Breast epithelium (tissue), 4 donors: ENCODE measurements around the gene ITGA8. TPM values are rescaled to one million over a fixed set of nuclear protein-coding genes. Genes with fewer than 3 reads are reported as not detected.

Experiments used
- DNase-seq, 2 donors: peaks; one replicate each; pipeline ENCODE4 v3.0.0-alpha.2; 2019; ENCODE audit warnings: low spot score in 2 of 2
- H3K27ac ChIP-seq, 2 donors: fragments of 200-600 bp; sonication (generic) in 1 of 2; one replicate each; pipeline ENCODE4 v1.5.1; 2016 to 2019; ENCODE audit warnings: mild to moderate bottlenecking in 1 of 2
- H3K27me3 ChIP-seq, 2 donors: fragments of 200-600 bp; sonication (generic) in 1 of 2; one replicate each; pipeline versions ENCODE4 v1.5.1 to v1.6.0; 2017 to 2019; ENCODE audit warnings: control low read depth in 1 of 2, mild to moderate bottlenecking in 1 of 2
- H3K36me3 ChIP-seq: fragments of 200-600 bp; one replicate; pipeline ENCODE4 v1.5.1; 2019
- H3K4me1 ChIP-seq, 2 donors: fragments of 200-600 bp; sonication (generic); one replicate each; pipeline ENCODE4 v1.5.1; 2016 to 2019; ENCODE audit warnings: control low read depth in 1 of 2
- H3K4me3 ChIP-seq, 3 donors: fragments of 200-600 bp; sonication (generic); 1 replicate in 2 of 3; 2 replicates in 1 of 3; pipeline ENCODE4 v1.5.1; 2016 to 2019; ENCODE audit warnings: mild to moderate bottlenecking in 3 of 3, moderate library complexity in 2 of 3
- H3K9me3 ChIP-seq, 2 donors: fragments of 200-600 bp; sonication (generic) in 1 of 2; one replicate each; pipeline ENCODE4 v1.5.1; 2016 to 2019; ENCODE audit warnings: control low read depth in 1 of 2
- POLR2A ChIP-seq: fragments of 450-650 bp; IDR thresholded peaks from one replicate; pipeline ENCODE4 v1.6.1; 2016; ENCODE audit warnings: antibody characterized with exemption, mild to moderate bottlenecking, moderate library complexity
- POLR2AphosphoS5 ChIP-seq, 3 donors: sonication (generic); formaldehyde crosslinking; IDR thresholded peaks; one replicate each; pipeline ENCODE4 v1.6.1; 2017; ENCODE audit warnings: antibody characterized with exemption in 3 of 3
- intact Hi-C: fragments of 100-400 bp; cut with DNase I; formaldehyde crosslinking; loops from one replicate; pipeline ENCODE4 v1.15.1; 2023; ENCODE audit warnings: low total_unique reads
- total RNA-seq, 3 donors: library from RNA; depleted of rRNA; stranded (reverse); fragments of >200 nt; gene quantifications; one replicate each; pipeline ENCODE4 v1.1.0, GENCODE V29; 2016
- TF ChIP-seq, protein P1 (sequence below), 3 donors: fragments of 450-650 bp; IDR thresholded peaks; one replicate each; pipeline ENCODE4 v1.5.1; 2016 to 2017; ENCODE audit warnings: antibody characterized with exemption in 3 of 3, mild to moderate bottlenecking in 3 of 3, moderate library complexity in 3 of 3

Gene ITGA8
- total RNA-seq, 3 donors from 2014 or later = 2.0 to 2.9 (median 2.6) TPM

DNA sequence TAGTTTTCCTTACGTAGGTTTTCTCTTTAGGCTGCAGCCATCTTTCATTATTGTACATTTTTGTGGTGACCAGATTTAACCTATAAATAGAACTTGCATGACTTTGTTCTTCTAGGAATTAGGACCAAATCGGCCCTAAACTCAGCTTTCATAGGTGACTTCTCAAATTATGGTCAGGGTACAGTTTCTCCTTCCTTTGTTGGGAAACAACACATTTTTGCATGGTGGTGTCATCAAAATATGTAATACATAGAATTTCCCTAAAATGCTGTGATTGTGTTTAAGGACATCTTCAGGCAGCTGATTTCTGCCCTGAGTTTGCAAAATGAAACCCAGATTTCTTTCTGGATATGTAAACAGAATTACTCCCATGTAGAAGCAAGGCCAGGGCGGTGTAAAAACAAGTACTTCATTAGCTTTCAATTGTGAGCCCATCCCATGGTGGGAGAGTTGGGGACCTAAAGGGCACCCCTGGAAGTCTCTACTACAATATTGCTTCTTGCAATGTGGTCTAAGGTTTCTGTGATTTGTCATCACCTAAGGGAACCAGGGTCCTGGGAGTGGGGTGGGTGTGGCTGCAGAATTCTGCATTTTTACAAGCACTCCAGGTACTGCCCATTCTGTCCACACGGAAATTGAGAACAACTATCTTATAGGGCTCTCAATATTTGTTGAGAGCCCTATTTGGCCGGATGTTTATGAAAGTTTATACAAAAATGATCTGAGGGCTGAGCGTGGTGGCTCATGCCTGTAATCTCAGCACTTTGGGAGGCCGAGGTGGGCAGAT, 227.7 kb downstream of the ITGA8 start:
- DNase-seq = no peak
- no peak overlapping the region for H3K27ac ChIP-seq
- no peak overlapping the region for H3K4me3 ChIP-seq
- H3K9me3 ChIP-seq = no peaks in the 10 kb centered on the region
- H3K27me3 ChIP-seq = no peaks in the 10 kb centered on the region
- no peaks in the 10 kb centered on the region for H3K4me1 ChIP-seq
- H3K36me3 ChIP-seq = no peaks in the 10 kb centered on the region
- TF ChIP-seq, protein P1, sequence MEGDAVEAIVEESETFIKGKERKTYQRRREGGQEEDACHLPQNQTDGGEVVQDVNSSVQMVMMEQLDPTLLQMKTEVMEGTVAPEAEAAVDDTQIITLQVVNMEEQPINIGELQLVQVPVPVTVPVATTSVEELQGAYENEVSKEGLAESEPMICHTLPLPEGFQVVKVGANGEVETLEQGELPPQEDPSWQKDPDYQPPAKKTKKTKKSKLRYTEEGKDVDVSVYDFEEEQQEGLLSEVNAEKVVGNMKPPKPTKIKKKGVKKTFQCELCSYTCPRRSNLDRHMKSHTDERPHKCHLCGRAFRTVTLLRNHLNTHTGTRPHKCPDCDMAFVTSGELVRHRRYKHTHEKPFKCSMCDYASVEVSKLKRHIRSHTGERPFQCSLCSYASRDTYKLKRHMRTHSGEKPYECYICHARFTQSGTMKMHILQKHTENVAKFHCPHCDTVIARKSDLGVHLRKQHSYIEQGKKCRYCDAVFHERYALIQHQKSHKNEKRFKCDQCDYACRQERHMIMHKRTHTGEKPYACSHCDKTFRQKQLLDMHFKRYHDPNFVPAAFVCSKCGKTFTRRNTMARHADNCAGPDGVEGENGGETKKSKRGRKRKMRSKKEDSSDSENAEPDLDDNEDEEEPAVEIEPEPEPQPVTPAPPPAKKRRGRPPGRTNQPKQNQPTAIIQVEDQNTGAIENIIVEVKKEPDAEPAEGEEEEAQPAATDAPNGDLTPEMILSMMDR (IDR thresholded peaks at IDR 0.05) = no peak
- intact Hi-C loops = no loop called here

DNA sequence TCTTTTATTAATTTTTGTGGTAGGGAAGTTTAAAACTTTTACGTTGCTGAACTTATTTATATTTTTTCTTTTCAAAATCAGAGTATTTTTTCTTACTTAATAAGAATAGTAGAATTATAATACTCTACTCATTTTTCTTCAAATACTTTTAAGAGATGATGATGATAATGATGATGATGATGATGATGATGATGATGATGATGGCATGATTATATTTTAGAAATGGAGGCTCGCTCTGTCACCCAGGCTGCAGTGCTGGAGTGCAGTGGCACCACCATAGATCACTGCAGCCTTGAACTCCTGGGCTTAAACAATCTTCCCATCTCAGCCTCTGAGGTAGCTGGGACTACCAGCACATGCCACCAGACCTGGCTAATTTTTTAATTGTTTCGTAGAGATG, 230.3 kb downstream of the ITGA8 start:
- Histone ChIP-seq H3K36me3 (no peaks in the 10 kb centered on the region), H3K9me3 (no peaks in the 10 kb centered on the region), H3K27ac (no peak overlapping the region), H3K27me3 (no peaks in the 10 kb centered on the region), H3K4me3 (no peak overlapping the region), H3K4me1 (no peaks in the 10 kb centered on the region)
- intact Hi-C loops = no loop called here
- no peak for DNase-seq
- TF ChIP-seq POLR2A (no peak), POLR2AphosphoS5 (IDR thresholded peaks at IDR 0.05) (no peak)
- TF ChIP-seq, protein P1 (IDR thresholded peaks at IDR 0.05) = no peak

DNA sequence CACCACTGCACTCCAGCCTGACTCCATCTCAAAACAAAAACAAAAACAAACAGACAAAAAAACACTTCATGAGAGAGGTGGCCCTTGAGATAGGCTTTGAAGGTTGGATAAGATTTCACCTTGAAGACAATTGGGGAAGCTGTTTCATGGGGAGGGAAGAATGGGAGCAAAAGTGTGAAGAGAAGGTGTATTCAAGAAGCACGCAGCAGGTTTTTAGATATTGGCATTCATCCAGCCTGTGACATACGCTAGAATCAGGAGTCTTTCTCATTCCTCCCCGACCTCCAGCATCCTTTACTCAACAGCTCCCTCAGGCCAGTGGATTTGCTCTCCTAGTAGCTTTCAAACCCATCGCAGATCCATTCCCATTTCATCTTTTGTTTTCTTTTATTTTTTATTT, 232.3 kb downstream of the ITGA8 start:
- Histone ChIP-seq H3K4me3 (no peak overlapping the region), H3K9me3 (no peaks in the 10 kb centered on the region), H3K27me3 (no peaks in the 10 kb centered on the region), H3K4me1 (no peaks in the 10 kb centered on the region), H3K27ac (no peak overlapping the region), H3K36me3 (no peaks in the 10 kb centered on the region)
- TF ChIP-seq, protein P1 (IDR thresholded peaks at IDR 0.05) = no peak
- no peak for TF ChIP-seq POLR2A
- intact Hi-C loops = no loop called here
- no peak for DNase-seq

DNA sequence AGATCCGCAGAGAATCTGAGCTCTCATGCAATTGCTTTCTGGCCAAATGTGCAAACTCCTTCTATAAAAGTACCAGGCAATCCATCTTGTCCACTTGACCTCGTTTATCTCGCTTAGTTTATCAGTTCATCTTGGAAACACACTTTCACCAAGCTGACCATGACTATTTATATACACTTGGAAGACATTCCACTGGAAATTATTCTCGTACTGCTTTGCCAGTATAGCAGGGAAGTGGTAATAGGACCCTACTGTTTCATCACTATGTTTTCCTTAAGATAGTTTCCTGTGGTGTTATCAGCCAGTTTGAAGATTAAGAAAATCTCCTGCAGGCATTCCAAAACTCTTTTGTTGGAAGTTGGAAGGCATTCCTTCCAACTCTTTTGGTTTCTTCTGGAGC, 233.3 kb downstream of the ITGA8 start:
- Histone ChIP-seq H3K4me1 (no peaks in the 10 kb centered on the region), H3K27me3 (no peaks in the 10 kb centered on the region), H3K27ac (no peak overlapping the region), H3K4me3 (no peak overlapping the region), H3K36me3 (no peaks in the 10 kb centered on the region), H3K9me3 (no peaks in the 10 kb centered on the region)
- no peak for DNase-seq
- TF ChIP-seq POLR2AphosphoS5 (IDR thresholded peaks at IDR 0.05) (no peak), POLR2A (no peak)
- TF ChIP-seq, protein P1 (IDR thresholded peaks at IDR 0.05) = no peak
- intact Hi-C loops = no loop called here

DNA sequence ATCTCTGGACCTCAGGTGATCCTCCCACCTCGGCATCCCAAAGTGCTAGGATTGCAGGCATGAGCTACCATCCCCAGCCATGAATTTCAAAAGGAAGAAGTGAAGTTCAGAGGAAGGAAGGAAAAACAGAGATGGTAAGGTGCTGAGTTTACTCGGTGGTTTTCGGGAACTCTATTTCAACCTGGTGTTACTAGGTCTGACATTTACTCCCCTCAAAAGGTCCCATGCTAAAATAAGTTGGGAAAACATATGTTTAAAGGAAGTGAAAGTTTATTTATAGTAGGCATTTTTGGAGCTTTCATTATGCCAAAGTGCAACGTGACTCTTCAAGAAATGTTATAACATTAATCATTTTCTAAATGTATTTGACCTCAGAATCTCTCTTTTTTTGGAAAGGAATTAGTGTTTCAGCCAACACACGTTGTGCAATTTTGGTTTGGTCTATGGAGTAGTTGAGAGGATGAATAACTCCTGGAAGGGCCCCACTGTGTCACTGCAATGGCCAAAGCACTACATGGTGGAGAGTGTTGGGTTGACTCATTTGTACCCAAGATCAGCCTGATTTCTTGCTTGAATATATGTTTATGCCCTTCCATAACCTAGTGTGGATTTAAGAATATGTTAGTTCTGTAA, 233.9 kb downstream of the ITGA8 start:
- no peaks in the 10 kb centered on the region for H3K36me3 ChIP-seq
- DNase-seq = no peak
- no peaks in the 10 kb centered on the region for H3K9me3 ChIP-seq
- H3K27ac ChIP-seq = no peak overlapping the region
- H3K4me3 ChIP-seq = no peak overlapping the region
- intact Hi-C loops = no loop called here
- H3K27me3 ChIP-seq = no peaks in the 10 kb centered on the region
- no peaks in the 10 kb centered on the region for H3K4me1 ChIP-seq
- TF ChIP-seq POLR2A (no peak), POLR2AphosphoS5 (IDR thresholded peaks at IDR 0.05) (no peak)
- TF ChIP-seq, protein P1 (IDR thresholded peaks at IDR 0.05) = no peak
